ENCODE data around the gene MAT2A. TPM values are rescaled to one million over a fixed set of nuclear protein-coding genes. Genes with fewer than 3 reads are reported as not detected.

MAT2A gene
- total and polyA plus RNA-seq, 2 experiments from 2014 or later, result 225 to 405 TPM

GRCh38 chr2:85506768-85507181 is 32.2 kb upstream of the MAT2A start:
- H3K36me3 ChIP-seq, result no peaks in the 10 kb centered on the region
- no peak overlapping the region for H3K4me3 ChIP-seq
- H3K27me3 ChIP-seq, result no peaks in the 10 kb centered on the region
- TF ChIP-seq CTCF (IDR thresholded peaks at IDR 0.05; ENCODE audit: low read depth, low read length), result no peak
- no peak for DNase-seq (ENCODE audit: low read depth in 1 of 2, low spot score in 1 of 2)
- H3K4me1 ChIP-seq (ENCODE audit: low read depth), result no peaks in the 10 kb centered on the region
- H3K9me3 ChIP-seq (ENCODE audit: low read depth), result no peaks in the 10 kb centered on the region
- no peak overlapping the region for H3K27ac ChIP-seq

GRCh38 chr2:85511008-85511811 is 27.8 kb upstream of the MAT2A start:
- H3K4me3 ChIP-seq, result no peak overlapping the region
- no peaks in the 10 kb centered on the region for H3K36me3 ChIP-seq
- H3K4me1 ChIP-seq (ENCODE audit: low read depth), result no peaks in the 10 kb centered on the region
- no peak for DNase-seq (ENCODE audit: low read depth in 1 of 2, low spot score in 1 of 2)
- no peak for TF ChIP-seq CTCF (IDR thresholded peaks at IDR 0.05; ENCODE audit: low read depth, low read length)
- no peaks in the 10 kb centered on the region for H3K27me3 ChIP-seq
- no peak overlapping the region for H3K27ac ChIP-seq
- no peaks in the 10 kb centered on the region for H3K9me3 ChIP-seq (ENCODE audit: low read depth)

- TF ChIP-seq CTCF (IDR thresholded peaks at IDR 0.05; ENCODE audit: low read depth, low read length), result no peak
- Histone ChIP-seq H3K27me3 (no peaks in the 10 kb centered on the region), H3K9me3 (ENCODE audit: low read depth) (no peaks in the 10 kb centered on the region), H3K27ac (no peak overlapping the region), H3K4me3 (no peak overlapping the region), H3K36me3 (no peaks in the 10 kb centered on the region), H3K4me1 (ENCODE audit: low read depth) (no peaks in the 10 kb centered on the region)
- DNase-seq (ENCODE audit: low read depth in 1 of 2, low spot score in 1 of 2), result no peak
Measured at GRCh38 chr2:85514323-85514722, 24.6 kb upstream of the MAT2A start.

- no peaks in the 10 kb centered on the region for H3K9me3 ChIP-seq (ENCODE audit: low read depth)
- H3K27me3 ChIP-seq, result no peaks in the 10 kb centered on the region
- H3K4me3 ChIP-seq, result no peak overlapping the region
- H3K36me3 ChIP-seq, result no peaks in the 10 kb centered on the region
- TF ChIP-seq CTCF (IDR thresholded peaks at IDR 0.05; ENCODE audit: low read depth, low read length), result no peak
- H3K4me1 ChIP-seq (ENCODE audit: low read depth), result no peaks in the 10 kb centered on the region
- H3K27ac ChIP-seq, result no peak overlapping the region
- no peak for DNase-seq (ENCODE audit: low read depth in 1 of 2, low spot score in 1 of 2)
Measured at GRCh38 chr2:85516653-85517389, 22.1 kb upstream of the MAT2A start.

GRCh38 chr2:85522090-85522647 is 16.8 kb upstream of the MAT2A start:
- no peak overlapping the region for H3K27ac ChIP-seq
- H3K27me3 ChIP-seq, result no peaks in the 10 kb centered on the region
- H3K4me1 ChIP-seq (ENCODE audit: low read depth), result peaks cover 24% of the 10 kb centered on the region
- H3K9me3 ChIP-seq (ENCODE audit: low read depth), result no peaks in the 10 kb centered on the region
- no peak overlapping the region for H3K4me3 ChIP-seq
- no peak for TF ChIP-seq CTCF (IDR thresholded peaks at IDR 0.05; ENCODE audit: low read depth, low read length)
- H3K36me3 ChIP-seq, result no peaks in the 10 kb centered on the region
- no peak for DNase-seq (ENCODE audit: low read depth in 1 of 2, low spot score in 1 of 2)
